HEK293T (cell line): ENCODE measurements around the gene FLACC1.

ENCODE experiments used
- CTCF ChIA-PET: fragments of 350-600 bp; formaldehyde crosslinking; extraction: SDS; loops from one replicate; lab custom pipeline; 2021; ENCODE audit warnings: antibody characterized with exemption, inconsistent platforms; lab: Yijun Ruan, JAX
- POLR2A ChIA-PET: fragments of 350-600 bp; formaldehyde crosslinking; extraction: SDS; loops from one replicate; lab custom pipeline; 2020; ENCODE audit warnings: antibody characterized with exemption, inconsistent platforms; lab: Yijun Ruan, JAX
- DNase-seq: peaks from one replicate; pipeline ENCODE4 v3.0.0; 2012; ENCODE audit warnings: mixed read lengths; ENCODE audit errors: extremely low spot score
- ARNT ChIP-seq: fragments of 450-650 bp; IDR thresholded peaks from 2 replicates; pipeline ENCODE4 v1.6.1; 2017; ENCODE audit warnings: mild to moderate bottlenecking
- BHLHE40 ChIP-seq: fragments of 450-650 bp; IDR thresholded peaks from 2 replicates; pipeline ENCODE4 v1.6.1; 2016; ENCODE audit warnings: mild to moderate bottlenecking, moderate library complexity, borderline replicate concordance
- CTBP1 ChIP-seq: fragments of 450-650 bp; IDR thresholded peaks from 2 replicates; pipeline ENCODE4 v1.6.1; 2016; ENCODE audit warnings: borderline replicate concordance
- ELF4 ChIP-seq: fragments of 450-650 bp; IDR thresholded peaks from 2 replicates; pipeline ENCODE4 v1.6.1; 2017; ENCODE audit warnings: antibody characterized with exemption
- FOXA1 ChIP-seq: fragments of 450-650 bp; IDR thresholded peaks from 2 replicates; pipeline ENCODE4 v1.6.1; 2016; ENCODE audit warnings: mild to moderate bottlenecking
- FOXK2 ChIP-seq: fragments of 450-650 bp; IDR thresholded peaks from 2 replicates; pipeline ENCODE4 v1.6.1; 2016; ENCODE audit warnings: mild to moderate bottlenecking
- FOXM1 ChIP-seq: fragments of 450-650 bp; IDR thresholded peaks from 2 replicates; pipeline ENCODE4 v1.6.1; 2017; ENCODE audit warnings: mild to moderate bottlenecking, borderline replicate concordance
- HDGF ChIP-seq: fragments of 450-650 bp; IDR thresholded peaks from 2 replicates; pipeline ENCODE4 v1.6.1; 2017; ENCODE audit warnings: antibody characterized with exemption, borderline replicate concordance
- L3MBTL2 ChIP-seq: fragments of 450-650 bp; conservative IDR thresholded peaks from 2 replicates; pipeline ENCODE4 v1.6.1; 2016; ENCODE audit warnings: mild to moderate bottlenecking
- LEF1 ChIP-seq: fragments of 450-650 bp; IDR thresholded peaks from 2 replicates; pipeline ENCODE4 v1.6.1; 2017; ENCODE audit warnings: mild to moderate bottlenecking, borderline replicate concordance
- NFRKB ChIP-seq: fragments of 450-650 bp; IDR thresholded peaks from 2 replicates; pipeline ENCODE4 v1.6.1; 2016; ENCODE audit warnings: mild to moderate bottlenecking, moderate library complexity
- PKNOX1 ChIP-seq: fragments of 450-650 bp; IDR thresholded peaks from 2 replicates; pipeline ENCODE4 v1.6.1; 2016
- SP1 ChIP-seq: fragments of 450-650 bp; IDR thresholded peaks from 2 replicates; pipeline ENCODE4 v1.6.1; 2017
- SUZ12 ChIP-seq: fragments of 450-650 bp; IDR thresholded peaks from 2 replicates; pipeline ENCODE4 v1.6.1; 2016; ENCODE audit warnings: mild to moderate bottlenecking
- TARDBP ChIP-seq: fragments of 450-650 bp; IDR thresholded peaks from 2 replicates; pipeline ENCODE4 v1.6.1; 2016
- ZNF384 ChIP-seq: fragments of 450-650 bp; IDR thresholded peaks from 2 replicates; pipeline ENCODE4 v1.6.1; 2016

The FLACC1 gene

GRCh38 chr2:201401815-201402214, 44.7 kb upstream of the FLACC1 start:
- no peak for DNase-seq
- TF ChIP-seq HDGF (no peak), LEF1 (no peak), CTBP1 (no peak), NFRKB (no peak), FOXK2 (no peak), FOXM1 (no peak), ARNT (no peak), ELF4 (no peak), SP1 (no peak), TARDBP (no peak), BHLHE40 (no peak)
- ChIA-PET CTCF (no interaction called here), POLR2A (no interaction called here)

GRCh38 chr2:201396595-201396994, 39.5 kb upstream of the FLACC1 start:
- ChIA-PET POLR2A (no interaction called here), CTCF (no interaction called here)
- no peak for DNase-seq
- TF ChIP-seq SUZ12 (no peak), BHLHE40 (no peak), CTBP1 (no peak), ZNF384 (no peak), TARDBP (no peak), FOXA1 (no peak), ELF4 (no peak), L3MBTL2 (no peak), FOXM1 (no peak), PKNOX1 (no peak), HDGF (no peak), SP1 (no peak), NFRKB (no peak), FOXK2 (no peak), ARNT (no peak)

GRCh38 chr2:201383136-201383535, 26.0 kb upstream of the FLACC1 start:
- TF ChIP-seq SP1 (no peak), PKNOX1 (no peak), BHLHE40 (no peak), ELF4 (no peak), CTBP1 (no peak), FOXA1 (no peak), SUZ12 (no peak), L3MBTL2 (no peak), FOXK2 (no peak), ZNF384 (no peak), FOXM1 (no peak), ARNT (no peak), HDGF (no peak), NFRKB (no peak), TARDBP (no peak), LEF1 (no peak)
- CTCF ChIA-PET: no interaction called here
- POLR2A ChIA-PET: no interaction called here
- no peak for DNase-seq

GRCh38 chr2:201378496-201379397, 21.6 kb upstream of the FLACC1 start:
- DNase-seq: no peak
- POLR2A ChIA-PET: no interaction called here
- CTCF ChIA-PET: interaction anchor here (0.5 kb wide), 1 partner anchor 591 kb away, joined by 7 read pairs; no protein-coding TSS in a partner anchor
- TF ChIP-seq FOXA1: no peak
- no peak for TF ChIP-seq BHLHE40
- no peak for TF ChIP-seq HDGF
- TF ChIP-seq SUZ12: no peak
- no peak for TF ChIP-seq L3MBTL2
- no peak for TF ChIP-seq ARNT
- TF ChIP-seq ELF4: no peak
- no peak for TF ChIP-seq LEF1
- no peak for TF ChIP-seq ZNF384
- TF ChIP-seq NFRKB: no peak
- TF ChIP-seq SP1: no peak
- TF ChIP-seq CTBP1: no peak
- TF ChIP-seq FOXM1: no peak
- no peak for TF ChIP-seq PKNOX1
- no peak for TF ChIP-seq TARDBP
- no peak for TF ChIP-seq FOXK2

GRCh38 chr2:201377218-201377617, 20.1 kb upstream of the FLACC1 start:
- TF ChIP-seq TARDBP: no peak
- TF ChIP-seq ZNF384: no peak
- no peak for TF ChIP-seq L3MBTL2
- TF ChIP-seq ELF4: no peak
- no peak for TF ChIP-seq ARNT
- TF ChIP-seq NFRKB: no peak
- no peak for TF ChIP-seq SUZ12
- no peak for TF ChIP-seq FOXM1
- no peak for TF ChIP-seq HDGF
- TF ChIP-seq LEF1: no peak
- no peak for TF ChIP-seq BHLHE40
- no peak for TF ChIP-seq CTBP1
- no peak for TF ChIP-seq SP1
- ChIA-PET POLR2A (no interaction called here), CTCF (interaction anchor here (0.7 kb wide), 1 partner anchor 15 kb away, joined by 3 read pairs; no protein-coding TSS in a partner anchor)
- DNase-seq: no peak
